ENCODE results near the gene CAPN6. TPM values are rescaled to one million over a fixed set of nuclear protein-coding genes. Genes with fewer than 3 reads are reported as not detected.

Gene CAPN6
- total and polyA plus RNA-seq, 2 experiments from 2014 or later: 22.2 to 24.4 TPM

DNA sequence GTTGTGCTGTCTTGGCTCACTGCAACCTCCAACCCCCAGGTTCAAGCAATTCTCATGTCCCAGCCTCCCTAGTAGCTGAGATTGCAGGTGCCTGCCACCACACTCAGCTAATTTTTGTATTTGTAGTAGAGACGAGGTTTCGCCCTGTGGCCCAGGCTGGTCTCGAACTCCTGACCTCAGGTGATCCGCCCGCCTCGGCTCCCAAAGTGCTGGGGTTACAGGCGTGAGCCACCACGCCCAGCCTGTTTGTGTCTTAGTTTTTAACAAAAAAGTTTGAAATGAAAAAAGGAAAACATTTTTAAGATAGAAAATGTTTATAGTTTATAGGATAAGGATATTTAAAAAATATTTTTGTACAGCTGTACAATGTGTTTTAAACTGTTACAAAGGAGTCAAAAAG is 62.4 kb downstream of the CAPN6 start:
- Histone ChIP-seq H3K9me2 (replicated peaks; ENCODE audit: insufficient read depth) (no peaks in the 10 kb centered on the region), H3K27ac (no peak overlapping the region), H3K4me3 (no peak overlapping the region), H3K9me3 (ENCODE audit: low read depth) (no peaks in the 10 kb centered on the region), H3K79me2 (no peaks in the 10 kb centered on the region), H4K20me1 (ENCODE audit: insufficient read depth, poor library complexity, severe bottlenecking) (no peaks in the 10 kb centered on the region), H3K36me3 (replicated peaks; ENCODE audit: insufficient read depth, low read depth) (no peaks in the 10 kb centered on the region), H3K4me1 (ENCODE audit: insufficient read depth) (no peaks in the 10 kb centered on the region), H2AFZ (no peak overlapping the region), H3K27me3 (no peaks in the 10 kb centered on the region), H3K4me2 (no peak overlapping the region)
- TF ChIP-seq, protein P1, sequence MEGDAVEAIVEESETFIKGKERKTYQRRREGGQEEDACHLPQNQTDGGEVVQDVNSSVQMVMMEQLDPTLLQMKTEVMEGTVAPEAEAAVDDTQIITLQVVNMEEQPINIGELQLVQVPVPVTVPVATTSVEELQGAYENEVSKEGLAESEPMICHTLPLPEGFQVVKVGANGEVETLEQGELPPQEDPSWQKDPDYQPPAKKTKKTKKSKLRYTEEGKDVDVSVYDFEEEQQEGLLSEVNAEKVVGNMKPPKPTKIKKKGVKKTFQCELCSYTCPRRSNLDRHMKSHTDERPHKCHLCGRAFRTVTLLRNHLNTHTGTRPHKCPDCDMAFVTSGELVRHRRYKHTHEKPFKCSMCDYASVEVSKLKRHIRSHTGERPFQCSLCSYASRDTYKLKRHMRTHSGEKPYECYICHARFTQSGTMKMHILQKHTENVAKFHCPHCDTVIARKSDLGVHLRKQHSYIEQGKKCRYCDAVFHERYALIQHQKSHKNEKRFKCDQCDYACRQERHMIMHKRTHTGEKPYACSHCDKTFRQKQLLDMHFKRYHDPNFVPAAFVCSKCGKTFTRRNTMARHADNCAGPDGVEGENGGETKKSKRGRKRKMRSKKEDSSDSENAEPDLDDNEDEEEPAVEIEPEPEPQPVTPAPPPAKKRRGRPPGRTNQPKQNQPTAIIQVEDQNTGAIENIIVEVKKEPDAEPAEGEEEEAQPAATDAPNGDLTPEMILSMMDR (IDR thresholded peaks at IDR 0.05; ENCODE audit: poor library complexity): no peak
- TF ChIP-seq EZH2 (IDR thresholded peaks at IDR 0.05; ENCODE audit: borderline replicate concordance): no peak
- no peak for TF ChIP-seq EZH2phosphoT487 (IDR thresholded peaks at IDR 0.05; ENCODE audit: low read depth, severe bottlenecking, unreplicated experiment)
- no peak for DNase-seq (ENCODE audit: low spot score)
- 98% methylated on average over 8 of the region's 8 CpGs for WGBS (ENCODE audit: low lambda C conversion rate, missing lambda C conversion rate)

DNA sequence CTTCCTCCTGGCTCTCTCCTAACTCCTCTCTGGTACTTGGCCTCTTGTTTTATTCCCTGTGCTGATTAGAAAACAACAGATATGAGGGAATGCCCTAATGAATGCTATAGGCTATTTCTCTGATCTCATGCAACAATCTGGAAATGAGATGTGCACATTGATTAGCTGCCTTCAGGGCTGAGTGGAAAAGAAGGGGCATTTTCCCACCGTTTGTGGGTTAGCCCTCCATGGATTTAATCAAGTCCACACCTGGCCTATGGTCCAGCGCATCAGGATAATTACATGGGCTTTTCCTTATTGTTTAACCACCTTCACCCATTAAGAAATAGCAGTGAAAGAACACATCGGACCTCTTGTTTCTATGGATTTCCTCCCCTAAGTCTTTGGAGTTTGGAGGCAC is 70.0 kb downstream of the CAPN6 start:
- Histone ChIP-seq H3K27ac (no peak overlapping the region), H3K79me2 (no peaks in the 10 kb centered on the region), H3K9me3 (ENCODE audit: low read depth) (no peaks in the 10 kb centered on the region), H3K36me3 (replicated peaks; ENCODE audit: insufficient read depth, low read depth) (no peaks in the 10 kb centered on the region), H3K4me3 (no peak overlapping the region), H3K9me2 (replicated peaks; ENCODE audit: insufficient read depth) (no peaks in the 10 kb centered on the region), H4K20me1 (ENCODE audit: insufficient read depth, poor library complexity, severe bottlenecking) (no peaks in the 10 kb centered on the region), H3K4me2 (no peak overlapping the region), H2AFZ (no peak overlapping the region), H3K27me3 (peaks cover 6% of the 10 kb centered on the region), H3K4me1 (ENCODE audit: insufficient read depth) (no peaks in the 10 kb centered on the region)
- 66% methylated on average over 3 of the region's 3 CpGs for WGBS (ENCODE audit: low lambda C conversion rate, missing lambda C conversion rate)
- no peak for DNase-seq (ENCODE audit: low spot score)
- TF ChIP-seq EZH2phosphoT487 (IDR thresholded peaks at IDR 0.05; ENCODE audit: low read depth, severe bottlenecking, unreplicated experiment) (no peak), EZH2 (IDR thresholded peaks at IDR 0.05; ENCODE audit: borderline replicate concordance) (no peak)
- TF ChIP-seq, protein P1 (IDR thresholded peaks at IDR 0.05; ENCODE audit: poor library complexity): no peak

DNA sequence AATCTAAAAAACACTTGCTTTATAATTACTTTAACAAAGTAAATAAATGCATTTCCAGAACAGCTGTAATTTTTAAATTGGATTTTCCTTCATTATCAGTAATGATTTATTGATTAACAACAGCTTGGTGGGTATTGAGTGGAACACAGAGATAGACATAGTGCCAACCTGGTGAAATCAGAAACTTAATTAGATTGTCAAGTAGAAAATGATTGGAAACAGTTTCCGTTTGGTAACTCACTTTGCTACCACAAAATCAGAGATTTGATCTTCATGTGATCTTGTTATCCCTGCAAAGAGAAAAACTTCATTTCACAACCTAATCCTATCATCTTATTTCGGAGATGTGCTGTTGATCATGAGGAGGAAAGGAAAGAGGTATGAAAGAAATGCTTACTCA is 70.8 kb downstream of the CAPN6 start:
- Histone ChIP-seq H2AFZ (no peak overlapping the region), H3K9me2 (replicated peaks; ENCODE audit: insufficient read depth) (no peaks in the 10 kb centered on the region), H4K20me1 (ENCODE audit: insufficient read depth, poor library complexity, severe bottlenecking) (no peaks in the 10 kb centered on the region), H3K36me3 (replicated peaks; ENCODE audit: insufficient read depth, low read depth) (no peaks in the 10 kb centered on the region), H3K4me2 (no peak overlapping the region), H3K79me2 (no peaks in the 10 kb centered on the region), H3K9me3 (ENCODE audit: low read depth) (no peaks in the 10 kb centered on the region), H3K4me3 (no peak overlapping the region), H3K27ac (no peak overlapping the region), H3K4me1 (ENCODE audit: insufficient read depth) (no peaks in the 10 kb centered on the region), H3K27me3 (peaks cover 6% of the 10 kb centered on the region)
- TF ChIP-seq, protein P1 (IDR thresholded peaks at IDR 0.05; ENCODE audit: poor library complexity): no peak
- no peak for TF ChIP-seq EZH2phosphoT487 (IDR thresholded peaks at IDR 0.05; ENCODE audit: low read depth, severe bottlenecking, unreplicated experiment)
- no peak for TF ChIP-seq EZH2 (IDR thresholded peaks at IDR 0.05; ENCODE audit: borderline replicate concordance)
- no peak for DNase-seq (ENCODE audit: low spot score)
- 78% methylated on average over 2 of the region's 2 CpGs for WGBS (ENCODE audit: low lambda C conversion rate, missing lambda C conversion rate)

Other genes starting within 250 kb of the CAPN6 start
- 1.2 and 2.4 TPM in 2 replicates for gene PAK3, start 174.3 kb downstream of the CAPN6 start, total RNA-seq
- gene PAK3, start 174.3 kb downstream of the CAPN6 start, polyA plus RNA-seq: 2.9 and 4.1 TPM in 2 replicates
- 1.0 and 1.2 TPM in 2 replicates for gene DCX, start 141.7 kb upstream of the CAPN6 start, total RNA-seq
- gene DCX, start 141.7 kb upstream of the CAPN6 start, polyA plus RNA-seq: 0.05 and 0.34 TPM in 2 replicates
- gene SERTM2, start 241.2 kb upstream of the CAPN6 start, total RNA-seq: 2.8 and 2.9 TPM in 2 replicates
- 1.6 and 3.8 TPM in 2 replicates for gene SERTM2, start 241.2 kb upstream of the CAPN6 start, polyA plus RNA-seq